Spleen (tissue), 7 donors: ENCODE data around the gene NDUFS8.

ENCODE experiments used
- POLR2A ChIP-seq, 3 donors: fragments of 450-650 bp; IDR thresholded peaks; one replicate each; pipeline ENCODE4 v1.5.1; 2017; ENCODE audit warnings: antibody characterized with exemption in 3 of 3, mild to moderate bottlenecking in 1 of 3
- POLR2AphosphoS5 ChIP-seq, 3 donors: sonication (generic); formaldehyde crosslinking; IDR thresholded peaks; one replicate each; pipeline ENCODE4 v1.5.1; 2017; ENCODE audit warnings: antibody characterized with exemption in 3 of 3
- TF ChIP-seq, protein P1 (sequence below), 11 experiments: fragments of 200-600 bp in 7 of 11; fragments of 450-650 bp in 4 of 11; sonication (generic) in 4 of 11; IDR thresholded peaks in 8 of 11; conservative IDR thresholded peaks in 3 of 11; 1 replicate in 7 of 11; 2 replicates in 4 of 11; pipeline versions ENCODE4 v1.4.0 to v1.8.0; 2016 to 2021; ENCODE audit warnings: antibody characterized with exemption in 11 of 11, inconsistent platforms in 4 of 11, mild to moderate bottlenecking in 1 of 11
- donor health status: DM: no; HTN: no; CAD: no; lungs with moderate emphysema.
- donor health status: DM: no; HTN: no; CAD: no.
- donor health status: DM: no; HTN: no; CAD: no.

DNA sequence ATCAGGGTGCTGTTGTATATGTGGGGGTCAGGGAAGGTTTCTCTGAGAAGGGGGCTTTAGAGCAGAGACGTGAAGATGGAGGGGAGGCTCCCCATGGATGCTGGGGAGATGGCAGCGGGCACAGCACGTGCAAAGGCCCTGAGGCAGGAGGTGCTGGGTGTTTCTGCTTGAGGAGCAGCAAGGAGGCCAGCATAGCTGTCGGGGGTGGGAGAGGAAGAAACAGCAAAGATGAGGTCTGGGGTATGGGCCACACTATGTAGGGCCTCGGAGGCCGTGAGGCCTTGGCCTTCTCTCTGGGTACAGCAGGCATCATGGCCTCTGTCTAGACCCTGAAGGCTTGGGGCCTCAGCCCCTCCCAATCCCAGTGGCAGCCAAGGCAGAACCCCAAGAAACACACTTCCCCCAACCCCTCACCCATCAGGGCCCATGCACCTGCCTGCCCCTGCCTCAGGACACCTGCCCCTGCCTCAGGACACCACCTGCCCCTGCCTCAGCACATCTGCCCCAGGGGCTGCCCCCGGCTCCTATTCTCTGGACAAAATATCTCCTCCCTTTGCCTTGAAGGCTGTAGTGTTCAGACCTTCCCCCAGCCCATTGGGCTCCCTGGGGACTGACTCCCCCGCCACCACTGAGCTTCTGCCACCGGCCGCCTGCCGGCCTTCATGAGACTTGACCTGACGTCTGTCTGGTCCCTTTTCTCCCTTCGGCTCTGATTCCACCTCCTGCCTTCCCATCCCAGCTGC is 14.1 kb upstream of the NDUFS8 start:
- no peak for TF ChIP-seq POLR2AphosphoS5 (IDR thresholded peaks at IDR 0.05)
- TF ChIP-seq, protein P1, sequence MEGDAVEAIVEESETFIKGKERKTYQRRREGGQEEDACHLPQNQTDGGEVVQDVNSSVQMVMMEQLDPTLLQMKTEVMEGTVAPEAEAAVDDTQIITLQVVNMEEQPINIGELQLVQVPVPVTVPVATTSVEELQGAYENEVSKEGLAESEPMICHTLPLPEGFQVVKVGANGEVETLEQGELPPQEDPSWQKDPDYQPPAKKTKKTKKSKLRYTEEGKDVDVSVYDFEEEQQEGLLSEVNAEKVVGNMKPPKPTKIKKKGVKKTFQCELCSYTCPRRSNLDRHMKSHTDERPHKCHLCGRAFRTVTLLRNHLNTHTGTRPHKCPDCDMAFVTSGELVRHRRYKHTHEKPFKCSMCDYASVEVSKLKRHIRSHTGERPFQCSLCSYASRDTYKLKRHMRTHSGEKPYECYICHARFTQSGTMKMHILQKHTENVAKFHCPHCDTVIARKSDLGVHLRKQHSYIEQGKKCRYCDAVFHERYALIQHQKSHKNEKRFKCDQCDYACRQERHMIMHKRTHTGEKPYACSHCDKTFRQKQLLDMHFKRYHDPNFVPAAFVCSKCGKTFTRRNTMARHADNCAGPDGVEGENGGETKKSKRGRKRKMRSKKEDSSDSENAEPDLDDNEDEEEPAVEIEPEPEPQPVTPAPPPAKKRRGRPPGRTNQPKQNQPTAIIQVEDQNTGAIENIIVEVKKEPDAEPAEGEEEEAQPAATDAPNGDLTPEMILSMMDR (IDR thresholded peaks at IDR 0.05 in 8 of 11, conservative IDR thresholded peaks at IDR 0.05 in 3 of 11) = no peak
- TF ChIP-seq POLR2A (IDR thresholded peaks at IDR 0.05) = no peak
